Hepatocyte (in vitro differentiated cells): Measurements from ENCODE around the gene SLC9A6. TPM values are rescaled to one million over a fixed set of nuclear protein-coding genes. Genes with fewer than 3 reads are reported as not detected.

Source experiments
- DNase-seq: peaks from one replicate; pipeline ENCODE4 v3.0.0-alpha.2; 2016; ENCODE audit warnings: low spot score
- H2AFZ ChIP-seq: fragments of 200-600 bp; sonication (generic); 2 replicates; pipeline ENCODE4 v1.6.0; 2016; ENCODE audit warnings: antibody characterized with exemption, mild to moderate bottlenecking
- H3K27ac ChIP-seq: fragments of 200-600 bp; sonication (generic); 2 replicates; pipeline ENCODE4 v1.5.1; 2016; ENCODE audit warnings: mild to moderate bottlenecking
- H3K27me3 ChIP-seq: fragments of 200-600 bp; sonication (generic); 2 replicates; pipeline ENCODE4 v1.6.1; 2016
- H3K36me3 ChIP-seq: fragments of 200-600 bp; sonication (generic); replicated peaks from 2 replicates; pipeline ENCODE4 v1.5.1; 2016; ENCODE audit warnings: low read depth; ENCODE audit not compliant: insufficient read depth
- H3K4me1 ChIP-seq: fragments of 200-600 bp; sonication (generic); 2 replicates; pipeline ENCODE4 v1.5.1; 2016; ENCODE audit warnings: mild to moderate bottlenecking, moderate library complexity; ENCODE audit not compliant: insufficient read depth
- H3K4me2 ChIP-seq: fragments of 200-600 bp; sonication (generic); 2 replicates; pipeline ENCODE4 v1.6.0; 2016
- H3K4me3 ChIP-seq: fragments of 200-600 bp; sonication (generic); 2 replicates; pipeline ENCODE4 v1.5.1; 2016; ENCODE audit warnings: mild to moderate bottlenecking
- H3K79me2 ChIP-seq: fragments of 200-600 bp; sonication (generic); 2 replicates; pipeline ENCODE4 v1.6.0; 2017; ENCODE audit warnings: mild to moderate bottlenecking
- H3K9me2 ChIP-seq: fragments of 200-600 bp; sonication (generic); replicated peaks from 2 replicates; pipeline ENCODE4 v1.6.0; 2017; ENCODE audit warnings: mild to moderate bottlenecking; ENCODE audit not compliant: insufficient read depth
- H3K9me3 ChIP-seq: fragments of 200-600 bp; sonication (generic); 2 replicates; pipeline ENCODE4 v1.5.1; 2016; ENCODE audit warnings: low read depth, mild to moderate bottlenecking
- H4K20me1 ChIP-seq: fragments of 200-600 bp; sonication (generic); 2 replicates; pipeline ENCODE4 v1.6.0; 2016; ENCODE audit warnings: mild to moderate bottlenecking; ENCODE audit not compliant: insufficient read depth, poor library complexity, severe bottlenecking
- CTCF ChIP-seq: fragments of 200-600 bp; sonication (generic); IDR thresholded peaks from 2 replicates; pipeline ENCODE4 v1.5.1; 2016; ENCODE audit warnings: antibody characterized with exemption, mild to moderate bottlenecking; ENCODE audit not compliant: poor library complexity
- EZH2 ChIP-seq: fragments of 200-600 bp; sonication (generic); IDR thresholded peaks from 2 replicates; pipeline ENCODE4 v1.6.1; 2016; ENCODE audit warnings: antibody characterized with exemption, mild to moderate bottlenecking, borderline replicate concordance
- EZH2phosphoT487 ChIP-seq: fragments of 200-600 bp; sonication (generic); IDR thresholded peaks from one replicate; pipeline ENCODE4 v1.6.1; 2018; ENCODE audit warnings: antibody characterized with exemption, mild to moderate bottlenecking, low read depth, moderate library complexity; ENCODE audit not compliant: unreplicated experiment, severe bottlenecking
- WGBS: methylation state at CpG from one replicate; pipeline ENCODE4 v1.1.6; 2016; ENCODE audit warnings: low lambda C conversion rate; ENCODE audit errors: missing lambda C conversion rate; 5-methylcytosine and 5-hydroxymethylcytosine counted together
- polyA plus RNA-seq: library from polyadenylated mRNA; unstranded; fragments of >200 nt; fragmentation: Nextera tagmentation; extraction: Ambion mirVana; gene quantifications from 2 replicates; pipeline ENCODE4 v1.2.1, GENCODE V29; 2016
- total RNA-seq: library from RNA; depleted of rRNA; stranded (reverse); fragments of >200 nt; gene quantifications from 2 replicates; pipeline ENCODE4 v1.2.3, GENCODE V29; 2014

The SLC9A6 gene
- total and polyA plus RNA-seq, 2 experiments from 2014 or later, result 9.6 to 21.6 TPM

GRCh38 chrX:136039968-136040367, 54.7 kb downstream of the SLC9A6 start:
- Histone ChIP-seq H3K4me2 (no peak overlapping the region), H3K79me2 (no peaks in the 10 kb centered on the region), H4K20me1 (no peaks in the 10 kb centered on the region), H2AFZ (no peak overlapping the region), H3K4me3 (no peak overlapping the region), H3K4me1 (no peaks in the 10 kb centered on the region), H3K27me3 (no peaks in the 10 kb centered on the region), H3K27ac (no peak overlapping the region), H3K36me3 (no peaks in the 10 kb centered on the region), H3K9me2 (no peaks in the 10 kb centered on the region), H3K9me3 (no peaks in the 10 kb centered on the region)
- no peak for DNase-seq
- TF ChIP-seq EZH2, result no peak
- no peak for TF ChIP-seq CTCF
- no peak for TF ChIP-seq EZH2phosphoT487
- WGBS, result 86% methylated on average over 7 of the region's 7 CpGs

GRCh38 chrX:136041254-136041812, 56.1 kb downstream of the SLC9A6 start:
- no peaks in the 10 kb centered on the region for H4K20me1 ChIP-seq
- H3K4me1 ChIP-seq, result no peaks in the 10 kb centered on the region
- TF ChIP-seq EZH2phosphoT487, result no peak
- no peak for TF ChIP-seq CTCF
- no peak for TF ChIP-seq EZH2
- no peaks in the 10 kb centered on the region for H3K9me2 ChIP-seq
- no peaks in the 10 kb centered on the region for H3K27me3 ChIP-seq
- H2AFZ ChIP-seq, result no peak overlapping the region
- WGBS, result 76% methylated on average over 7 of the region's 7 CpGs
- no peaks in the 10 kb centered on the region for H3K9me3 ChIP-seq
- no peak overlapping the region for H3K4me3 ChIP-seq
- no peak overlapping the region for H3K27ac ChIP-seq
- DNase-seq, result no peak
- no peaks in the 10 kb centered on the region for H3K79me2 ChIP-seq
- no peak overlapping the region for H3K4me2 ChIP-seq
- no peaks in the 10 kb centered on the region for H3K36me3 ChIP-seq

GRCh38 chrX:136045008-136045407, 59.8 kb downstream of the SLC9A6 start:
- Histone ChIP-seq H3K36me3 (no peaks in the 10 kb centered on the region), H3K9me2 (no peaks in the 10 kb centered on the region), H3K4me2 (no peak overlapping the region), H3K4me3 (no peak overlapping the region), H3K27me3 (no peaks in the 10 kb centered on the region), H2AFZ (no peak overlapping the region), H3K4me1 (no peaks in the 10 kb centered on the region), H3K79me2 (no peaks in the 10 kb centered on the region), H3K27ac (no peak overlapping the region), H4K20me1 (no peaks in the 10 kb centered on the region), H3K9me3 (no peaks in the 10 kb centered on the region)
- no peak for TF ChIP-seq EZH2phosphoT487
- no peak for TF ChIP-seq EZH2
- TF ChIP-seq CTCF, result no peak
- WGBS, result 69% methylated on average over 5 of the region's 5 CpGs
- DNase-seq, result no peak
